Prostate gland (tissue), 2 donors: ENCODE data around the gene FEN1. TPM values are rescaled to one million over a fixed set of nuclear protein-coding genes. Genes with fewer than 3 reads are reported as not detected.

Experiments used
- DNase-seq: peaks from one replicate; pipeline ENCODE4 v3.0.0-alpha.2; 2019; ENCODE audit warnings: low spot score
- H3K27ac ChIP-seq, 2 donors: fragments of 200-600 bp; sonication (generic); 2 replicates each; pipeline ENCODE4 v1.5.1; 2017 to 2019
- H3K27me3 ChIP-seq: fragments of 200-600 bp; sonication (generic); replicated peaks from 2 replicates; pipeline ENCODE4 v1.5.1; 2019; ENCODE audit not compliant: insufficient read depth
- H3K36me3 ChIP-seq, 2 donors: fragments of 200-600 bp; sonication (generic); 1 replicate in 1 of 2; 2 replicates in 1 of 2; pipeline versions ENCODE4 v1.5.1 to v1.8.1; 2017 to 2019
- H3K4me1 ChIP-seq: fragments of 200-600 bp; sonication (generic); replicated peaks from 2 replicates; pipeline ENCODE4 v1.5.1; 2019
- H3K4me3 ChIP-seq, 2 donors: fragments of 200-600 bp; sonication (generic); 2 replicates each; pipeline ENCODE4 v1.5.1; 2017 to 2019
- H3K9me3 ChIP-seq: fragments of 200-600 bp; sonication (generic); 2 replicates; pipeline ENCODE4 v1.5.1; 2017
- CTCF ChIP-seq, 4 experiments: fragments of 200-600 bp in 2 of 4; fragments of 450-650 bp in 2 of 4; sonication (generic) in 2 of 4; IDR thresholded peaks; 1 replicate in 3 of 4; 2 replicates in 1 of 4; pipeline ENCODE4 v1.5.1; 2016 to 2019; ENCODE audit warnings: antibody characterized with exemption in 4 of 4, mild to moderate bottlenecking in 2 of 4, moderate library complexity in 2 of 4
- POLR2A ChIP-seq: fragments of 450-650 bp; IDR thresholded peaks from one replicate; pipeline ENCODE4 v1.6.1; 2016; ENCODE audit warnings: antibody characterized with exemption, mild to moderate bottlenecking
- POLR2AphosphoS5 ChIP-seq: sonication (generic); formaldehyde crosslinking; IDR thresholded peaks from one replicate; pipeline ENCODE4 v1.6.1; 2017; ENCODE audit warnings: antibody characterized with exemption
- WGBS: methylation state at CpG from one replicate; pipeline ENCODE4 v1.1.5; 2018; 5-methylcytosine and 5-hydroxymethylcytosine counted together
- intact Hi-C: fragments of 100-400 bp; cut with DNase I; formaldehyde crosslinking; loops from one replicate; pipeline ENCODE4 v1.14.2; 2022
- total RNA-seq, 2 donors: library from RNA; depleted of rRNA; stranded (reverse); fragments of >200 nt; gene quantifications; one replicate each; pipeline ENCODE4 v1.1.0, GENCODE V29; 2016

Gene FEN1
- total RNA-seq, 2 donors from 2014 or later = 12.8 to 18.4 TPM

- H3K27me3 ChIP-seq = no peaks in the 10 kb centered on the region
- DNase-seq = no peak
- no peaks in the 10 kb centered on the region for H3K4me1 ChIP-seq
- H3K4me3 ChIP-seq = no peak overlapping the region
- intact Hi-C loops = no loop called here
- TF ChIP-seq POLR2A (no peak), POLR2AphosphoS5 (no peak), CTCF (IDR thresholded peaks at IDR 0.05) (no peak)
- WGBS = 80% methylated on average over 5 of the region's 5 CpGs
- H3K27ac ChIP-seq = no peak overlapping the region
- no peaks in the 10 kb centered on the region for H3K9me3 ChIP-seq
- H3K36me3 ChIP-seq = no peaks in the 10 kb centered on the region
Measured at GRCh38 chr11:61806785-61807184, 14.1 kb downstream of the FEN1 start.

GRCh38 chr11:61810671-61811175 is 18.0 kb downstream of the FEN1 start:
- no peaks in the 10 kb centered on the region for H3K4me1 ChIP-seq
- intact Hi-C loops = no loop called here

GRCh38 chr11:61811831-61812230 is 19.1 kb downstream of the FEN1 start:
- WGBS = 91% methylated on average over 5 of the region's 5 CpGs
- TF ChIP-seq POLR2AphosphoS5 (no peak), CTCF (IDR thresholded peaks at IDR 0.05) (no peak), POLR2A (no peak)
- intact Hi-C loops = no loop called here

More at GRCh38 chr11:61810671-61811175, 18.0 kb downstream of the FEN1 start:
- H3K4me3 ChIP-seq = no peak overlapping the region
- H3K27ac ChIP-seq = no peak overlapping the region
- no peak for TF ChIP-seq POLR2AphosphoS5
- no peak for TF ChIP-seq CTCF (IDR thresholded peaks at IDR 0.05)
- WGBS = 94% methylated on average over 8 of the region's 8 CpGs
- no peaks in the 10 kb centered on the region for H3K9me3 ChIP-seq
- no peaks in the 10 kb centered on the region for H3K36me3 ChIP-seq
- DNase-seq = no peak
- no peaks in the 10 kb centered on the region for H3K27me3 ChIP-seq

GRCh38 chr11:61812736-61813411 is 20.2 kb downstream of the FEN1 start:
- no peaks in the 10 kb centered on the region for H3K9me3 ChIP-seq
- no peaks in the 10 kb centered on the region for H3K4me1 ChIP-seq
- DNase-seq = no peak
- intact Hi-C loops = no loop called here
- 96% methylated on average over 4 of the region's 4 CpGs for WGBS
- H3K27ac ChIP-seq = no peak overlapping the region
- H3K36me3 ChIP-seq = no peaks in the 10 kb centered on the region
- no peak overlapping the region for H3K4me3 ChIP-seq
- no peaks in the 10 kb centered on the region for H3K27me3 ChIP-seq
- TF ChIP-seq CTCF (IDR thresholded peaks at IDR 0.05) = no peak
- no peak for TF ChIP-seq POLR2A
- TF ChIP-seq POLR2AphosphoS5 = no peak

More at GRCh38 chr11:61811831-61812230, 19.1 kb downstream of the FEN1 start:
- no peak overlapping the region for H3K4me3 ChIP-seq
- H3K27me3 ChIP-seq = no peaks in the 10 kb centered on the region
- H3K36me3 ChIP-seq = no peaks in the 10 kb centered on the region
- no peak overlapping the region for H3K27ac ChIP-seq
- no peak for DNase-seq
- no peaks in the 10 kb centered on the region for H3K9me3 ChIP-seq
- no peaks in the 10 kb centered on the region for H3K4me1 ChIP-seq
